Cardiac fibroblast (primary cell): ENCODE results near the gene ATRX.
"Not testable (repeated sequence)": the region's sequence is repeated elsewhere in the genome, so short reads cannot be mapped to it uniquely, and the experiment has no call there.

ENCODE experiments used
- DNase-seq, 2 donors: peaks; one replicate each; pipeline versions ENCODE4 v3.0.0 to v3.0.0-alpha.2; 2010; ENCODE audit warnings: low read depth in 2 of 2
- H3K4me3 ChIP-seq, 2 donors: replicated peaks in 1 of 2; 1 replicate in 1 of 2; 2 replicates in 1 of 2; pipeline ENCODE4 v1.5.1; 2011; ENCODE audit warnings: low read depth in 2 of 2, low read length in 2 of 2, mild to moderate bottlenecking in 2 of 2, moderate library complexity in 1 of 2
- CTCF ChIP-seq: IDR thresholded peaks from one replicate; pipeline ENCODE4 v1.5.1; 2011; ENCODE audit warnings: low read depth, mild to moderate bottlenecking, low read length, inconsistent platforms

Gene ATRX

GRCh38 chrX:77694491-77694890 is 91.5 kb downstream of the ATRX start:
- no peak for DNase-seq
- no peak overlapping the region for H3K4me3 ChIP-seq
- no peak for TF ChIP-seq CTCF

GRCh38 chrX:77693594-77693993 is 92.4 kb downstream of the ATRX start:
- no peak for DNase-seq
- no peak overlapping the region for H3K4me3 ChIP-seq
- no peak for TF ChIP-seq CTCF

- DNase-seq = no peak
- TF ChIP-seq CTCF = no peak
- no peak overlapping the region for H3K4me3 ChIP-seq
Measured at GRCh38 chrX:77691916-77692315, 94.1 kb downstream of the ATRX start.

- TF ChIP-seq CTCF = no peak
- DNase-seq = no peak
- H3K4me3 ChIP-seq = no peak overlapping the region
Measured at GRCh38 chrX:77689376-77689775, 96.6 kb downstream of the ATRX start.

GRCh38 chrX:77685683-77686082 is 100.3 kb downstream of the ATRX start:
- DNase-seq, H3K4me3 ChIP-seq: not testable (repeated sequence)

GRCh38 chrX:77679144-77679543 is 106.9 kb downstream of the ATRX start:
- no peak for TF ChIP-seq CTCF
- DNase-seq = no peak
- no peak overlapping the region for H3K4me3 ChIP-seq

GRCh38 chrX:77675986-77676385 is 110.0 kb downstream of the ATRX start:
- TF ChIP-seq CTCF = no peak
- H3K4me3 ChIP-seq = no peak overlapping the region
- DNase-seq = no peak
